ENCODE data around the gene OPTC. TPM values are rescaled to one million over a fixed set of nuclear protein-coding genes. Genes with fewer than 3 reads are reported as not detected.

The OPTC gene
- total and polyA plus RNA-seq, 2 of the 8 experiments (the other 6 are each of a cell fraction or from before 2014, with no cell fraction given): 1.1 to 4.0 TPM

DNA sequence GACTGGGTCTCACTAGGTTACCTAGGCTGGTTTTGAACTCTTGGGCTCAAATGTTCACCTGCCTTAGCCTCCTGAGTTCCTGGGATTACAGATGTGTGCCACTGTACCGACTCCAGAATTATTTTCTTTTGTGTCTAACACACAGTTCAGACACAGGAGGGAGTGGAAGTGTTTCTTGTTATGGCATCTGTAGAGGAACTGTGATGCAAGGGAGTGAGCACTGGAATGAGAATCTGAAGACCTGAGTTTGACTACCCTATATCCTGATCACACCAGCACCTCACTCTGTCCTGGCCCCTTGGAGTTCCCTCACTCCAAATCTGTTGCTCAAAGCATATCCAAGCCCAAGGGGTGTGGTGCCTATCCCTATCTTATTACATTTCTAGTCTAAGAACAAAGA, 15.2 kb downstream of the OPTC start:
- no peak overlapping the region for H3K56ac ChIP-seq (replicated peaks; ENCODE audit: insufficient read length, low read depth, low read length)
- H3K23ac ChIP-seq (ENCODE audit: insufficient read length): no peak overlapping the region
- H3K36me3 ChIP-seq (ENCODE audit: control insufficient read depth in 2 of 4, insufficient read depth in 4 of 4, low read length in 3 of 4): no peaks in the 10 kb centered on the region
- H4K5ac ChIP-seq (ENCODE audit: insufficient read length, low read depth, low read length): no peak overlapping the region
- no peaks in the 10 kb centered on the region for H3K23me2 ChIP-seq (ENCODE audit: low read depth, low read length)
- no peak overlapping the region for H3K4ac ChIP-seq (replicated peaks; ENCODE audit: insufficient read length, low read depth, low read length)
- H2BK15ac ChIP-seq (ENCODE audit: low read length): peak overlapping the region; percentile 92; the same call in 1 of the 2 replicates
- no peak overlapping the region for H3K14ac ChIP-seq (ENCODE audit: insufficient read length)
- FAIRE-seq: no peak
- peaks cover 9 to 32% (median 25%) of the 10 kb centered on the region in 4 experiments for H3K4me1 ChIP-seq (replicated peaks in 1 of 4; ENCODE audit: control insufficient read depth in 3 of 4, insufficient read depth in 4 of 4, low read length in 3 of 4)
- no peak overlapping the region for H2BK5ac ChIP-seq (ENCODE audit: low read depth, low read length)
- H2BK20ac ChIP-seq (ENCODE audit: low read length): peak overlapping the region; percentile 80
- no peaks in the 10 kb centered on the region for H3K79me1 ChIP-seq (ENCODE audit: low read depth, low read length)
- H2BK120ac ChIP-seq (replicated peaks; ENCODE audit: low read depth, low read length): no peak overlapping the region
- no peak overlapping the region for H3K4me3 ChIP-seq (ENCODE audit: extremely low read depth in 1 of 4, insufficient read depth in 2 of 4, low read depth in 3 of 4, low read length in 4 of 4)
- WGBS, 2 experiments (ENCODE audit: extremely low coverage in 1 of 2, insufficient coverage in 1 of 2, insufficient read length in 1 of 2, insufficient replicate concordance in 2 of 2, low coverage in 1 of 2, low lambda C conversion rate in 2 of 2, missing lambda C conversion rate in 1 of 2): 50% methylated on average over 1 of the region's 1 CpG; no CpG with 5 or more reads in 1 of the 2 experiments
- no peaks in the 10 kb centered on the region for H3K79me2 ChIP-seq (ENCODE audit: control insufficient read depth in 1 of 2, insufficient read depth in 2 of 2, low read length in 2 of 2)
- peaks cover 0 to 15% (median 13%) of the 10 kb centered on the region in 4 experiments; a peak in 4 of 7 replicates for H3K27me3 ChIP-seq (replicated peaks in 1 of 4; ENCODE audit: control insufficient read depth in 3 of 4, extremely low read depth in 1 of 4, insufficient read depth in 3 of 4, low read length in 3 of 4)
- H3K4me2 ChIP-seq (ENCODE audit: insufficient read depth in 1 of 2, low read depth in 2 of 2, low read length in 2 of 2): 0 out of 4 replicates have a peak overlapping the region, but pooled peaks of 1 of the 2 experiments have one; percentile 21
- no peak for TF ChIP-seq SRF (IDR thresholded peaks at IDR 0.05; ENCODE audit: low read depth, low read length)
- no peak for TF ChIP-seq POU5F1 (IDR thresholded peaks at IDR 0.05; ENCODE audit: low read depth, low read length)
- no peak for TF ChIP-seq BRCA1 (IDR thresholded peaks at IDR 0.05; ENCODE audit: low read depth, low read length)
- no peak overlapping the region for H4K8ac ChIP-seq (ENCODE audit: extremely low read depth, insufficient read depth, low read length)
- ChIA-PET CTCF (ENCODE audit: partially characterized antibody) (interaction anchor here (1.6 to 9.0 kb wide), 10 partner anchors 10 to 239 kb away, joined by 4 to 162 read pairs (median 16); partner anchors contain the start of gene OPTC), POLR2A (ENCODE audit: partially characterized antibody) (no interaction called here)
- 0 out of 2 replicates have a peak overlapping the region, but pooled peaks have one; percentile 97 for H2BK12ac ChIP-seq (ENCODE audit: low read depth, low read length)
- H2AK5ac ChIP-seq (ENCODE audit: low read depth, low read length): no peak overlapping the region
- H4K20me1 ChIP-seq (replicated peaks in 1 of 2; ENCODE audit: control insufficient read depth in 1 of 2, insufficient read depth in 2 of 2, low read length in 2 of 2): no peaks in the 10 kb centered on the region
- no peak overlapping the region for H4K91ac ChIP-seq (replicated peaks; ENCODE audit: insufficient read length, low read length)
- H3K18ac ChIP-seq (ENCODE audit: extremely low read depth, low read length): peak overlapping the region; percentile 61; the same call in 1 of the 2 replicates
- H3K9me3 ChIP-seq (ENCODE audit: insufficient read depth in 2 of 2, low read depth in 1 of 2, low read length in 1 of 2): no peaks in the 10 kb centered on the region
- no peak for DNase-seq (ENCODE audit: low read depth in 1 of 2, low spot score in 2 of 2)
- H3K9ac ChIP-seq (replicated peaks in 1 of 4; ENCODE audit: extremely low read depth in 1 of 4, low read depth in 3 of 4, low read length in 3 of 4): no peak overlapping the region
- no peak overlapping the region for H2AFZ ChIP-seq (ENCODE audit: low read length)
- no peak overlapping the region for H3K27ac ChIP-seq (ENCODE audit: low read depth, low read length)
